Neural cell (in vitro differentiated cells): ENCODE results near the gene CD6.

Source experiments
- CTCF ChIP-seq: fragments of 450-650 bp; IDR thresholded peaks from 2 replicates; pipeline ENCODE4 v1.5.1; 2014; ENCODE audit warnings: antibody characterized with exemption, mild to moderate bottlenecking, moderate library complexity; ENCODE audit not compliant: poor library complexity, severe bottlenecking
- EP300 ChIP-seq: fragments of 450-650 bp; conservative IDR thresholded peaks from 2 replicates; pipeline ENCODE4 v1.6.1; 2014; ENCODE audit warnings: antibody characterized with exemption, mild to moderate bottlenecking, moderate library complexity; ENCODE audit not compliant: poor library complexity, severe bottlenecking
- MXI1 ChIP-seq: fragments of 450-650 bp; conservative IDR thresholded peaks from 2 replicates; pipeline ENCODE4 v1.6.1; 2014; ENCODE audit warnings: antibody characterized with exemption, mild to moderate bottlenecking; ENCODE audit not compliant: poor library complexity, severe bottlenecking
- POLR2AphosphoS5 ChIP-seq: IDR thresholded peaks from 2 replicates; pipeline ENCODE4 v1.6.1; 2012
- TAF1 ChIP-seq: IDR thresholded peaks from 2 replicates; pipeline ENCODE4 v1.6.1; 2012; ENCODE audit warnings: low read depth

- TF ChIP-seq CTCF: no peak
- no peak for TF ChIP-seq EP300
- no peak for TF ChIP-seq MXI1
- TF ChIP-seq POLR2AphosphoS5: no peak
- no peak for TF ChIP-seq TAF1
Observed at GRCh38 chr11:61055776-61056175, 84.3 kb downstream of the CD6 start.
